ENCODE data around the gene UBE2Q2. TPM values are rescaled to one million over a fixed set of nuclear protein-coding genes. Genes with fewer than 3 reads are reported as not detected.
A peak's percentile ranks its signal among the peaks of the same experiment; 100 is the strongest.
"Not testable (repeated sequence)": the region's sequence is repeated elsewhere in the genome, so short reads cannot be mapped to it uniquely, and the experiment has no call there.

UBE2Q2 gene
- total RNA-seq, 1 experiment from 2014 or later = 59.4 TPM

DNA sequence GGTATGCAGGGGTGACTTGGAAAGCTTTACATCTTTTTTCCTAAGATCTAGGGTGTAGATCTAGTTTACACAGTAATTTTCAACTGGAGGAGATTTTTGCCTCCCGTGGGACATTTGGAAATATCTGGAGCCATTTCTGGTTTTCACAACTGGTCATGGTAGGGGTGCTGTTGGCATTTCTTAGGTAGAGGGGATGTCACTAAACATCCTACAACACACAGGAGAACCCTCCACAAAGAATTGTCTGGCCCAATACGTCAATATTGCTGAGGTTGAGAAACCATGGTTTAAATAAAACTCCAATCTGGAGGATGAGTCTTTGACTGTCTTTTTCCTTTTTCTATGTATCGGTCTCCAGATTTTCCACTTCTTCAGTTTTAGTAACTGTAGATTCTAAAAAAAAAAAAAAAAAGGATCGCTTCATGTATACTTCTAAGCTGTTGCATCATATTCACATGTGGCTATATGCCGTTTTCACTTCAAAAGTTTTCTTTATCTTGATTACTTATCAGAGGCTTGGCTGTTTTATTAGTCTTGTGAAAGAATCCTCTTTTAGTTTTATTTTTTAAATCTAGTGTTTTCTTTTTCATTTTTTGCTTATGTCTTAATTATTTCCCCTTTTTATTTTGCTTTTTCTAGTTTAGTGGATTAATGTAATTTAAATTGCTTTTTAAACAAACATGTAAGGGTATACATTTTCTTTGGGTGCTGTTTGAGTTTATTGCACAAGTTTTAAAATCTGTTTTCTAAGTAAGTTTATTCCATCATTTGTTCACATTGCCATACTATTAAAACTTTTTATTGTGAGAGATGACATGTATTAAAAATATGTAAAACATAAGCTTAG is 21.2 kb downstream of the UBE2Q2 start:
- DNase-seq (ENCODE audit: low read depth) = no peak

DNA sequence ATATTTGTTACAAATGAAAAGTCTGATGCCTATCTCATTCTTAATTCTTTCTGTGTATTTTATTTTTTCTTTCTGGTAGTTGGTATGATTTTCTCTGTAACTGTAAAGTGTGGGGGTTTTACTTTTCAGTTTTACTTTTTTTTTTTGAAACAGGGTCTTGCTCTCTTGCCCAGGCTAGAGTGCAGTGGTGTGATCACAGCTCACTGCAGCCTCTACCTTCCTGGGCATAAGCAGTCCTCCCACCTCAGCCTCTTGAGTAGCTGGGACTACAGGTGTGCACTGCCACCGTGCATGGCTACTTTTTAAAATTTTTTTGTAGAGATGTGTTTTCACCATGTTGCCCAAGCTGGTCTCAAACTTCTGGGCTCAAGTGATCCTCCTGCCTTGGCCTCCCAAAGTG is 22.8 kb downstream of the UBE2Q2 start:
- not testable (repeated sequence) for DNase-seq (ENCODE audit: low read depth)

DNA sequence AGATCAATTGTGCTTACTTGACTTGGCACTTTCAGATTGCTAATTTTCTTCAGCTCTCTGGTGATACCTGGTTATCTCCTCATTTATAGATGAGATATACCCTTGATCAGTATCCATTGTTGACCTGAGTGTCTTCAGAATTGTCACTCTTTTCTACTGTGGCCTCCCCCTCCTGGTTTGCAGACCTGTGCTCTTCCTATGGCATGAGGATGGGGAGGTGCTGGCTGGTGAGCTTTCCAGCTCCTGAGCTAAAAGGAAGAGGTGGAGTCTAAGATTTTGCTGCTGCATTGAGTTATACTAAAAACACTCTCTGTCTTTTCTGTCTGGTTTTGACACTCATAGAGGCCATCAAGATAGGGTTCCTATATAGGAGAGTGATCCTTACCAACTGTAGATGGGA is 23.7 kb downstream of the UBE2Q2 start:
- no peak for DNase-seq (ENCODE audit: low read depth)

DNA sequence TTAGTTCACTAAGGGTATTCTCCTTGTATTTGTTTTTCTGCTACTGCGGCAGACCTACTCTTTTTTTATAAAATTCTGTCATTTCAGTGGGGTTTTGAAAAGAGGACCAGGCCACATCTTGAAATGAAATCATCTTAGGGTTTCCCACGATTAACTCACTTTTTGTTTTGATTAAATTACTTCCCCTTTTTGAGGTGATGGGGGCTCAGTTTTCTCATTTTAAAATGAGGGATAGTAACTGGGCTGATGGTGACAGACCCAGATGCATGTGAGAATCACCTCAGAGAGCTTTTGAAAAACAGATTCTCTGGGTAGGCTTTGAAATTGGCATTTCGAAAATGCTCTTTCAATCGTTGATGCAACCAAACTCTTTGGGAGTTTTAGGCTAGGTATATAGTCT is 24.2 kb downstream of the UBE2Q2 start:
- DNase-seq (ENCODE audit: low read depth) = no peak

DNA sequence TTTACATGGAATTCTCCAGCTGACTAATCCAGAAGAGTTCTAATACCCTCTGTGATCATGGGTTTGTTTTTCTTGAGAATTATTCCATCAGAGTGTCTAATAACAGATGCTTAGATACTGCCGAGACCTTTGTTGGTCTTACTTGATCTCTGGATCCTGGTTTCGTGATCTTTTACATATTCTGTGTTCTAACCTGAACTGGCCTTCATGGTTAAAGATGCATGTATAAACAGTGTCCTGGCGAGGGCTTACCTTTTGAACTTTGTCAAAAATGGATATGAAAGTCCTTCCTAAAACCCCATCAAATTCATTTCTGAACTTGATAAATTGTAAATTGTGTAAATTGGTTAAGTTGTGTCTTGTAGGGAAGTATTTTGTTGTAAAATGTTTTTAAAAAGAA is 24.8 kb downstream of the UBE2Q2 start:
- DNase-seq (ENCODE audit: low read depth) = no peak

DNA sequence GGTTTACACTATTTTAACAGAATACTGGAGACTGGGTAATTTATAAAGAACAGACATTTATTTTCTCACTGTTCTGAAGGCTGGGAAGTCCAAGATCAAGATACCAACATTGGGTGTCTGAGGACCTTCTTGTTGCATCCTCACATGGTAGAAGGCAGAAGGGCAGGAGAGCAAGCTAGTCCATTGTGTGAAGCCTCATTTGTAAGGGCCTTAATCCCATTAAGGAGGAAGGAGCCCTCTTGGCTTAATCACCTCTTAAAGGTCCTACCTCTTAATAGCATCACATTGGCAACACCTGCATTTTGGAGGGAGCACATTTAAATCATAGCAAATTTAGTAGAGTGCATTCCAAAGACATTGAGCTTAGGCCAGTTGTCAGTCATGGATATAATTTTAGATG is 26.2 kb downstream of the UBE2Q2 start:
- DNase-seq (ENCODE audit: low read depth) = no peak

DNA sequence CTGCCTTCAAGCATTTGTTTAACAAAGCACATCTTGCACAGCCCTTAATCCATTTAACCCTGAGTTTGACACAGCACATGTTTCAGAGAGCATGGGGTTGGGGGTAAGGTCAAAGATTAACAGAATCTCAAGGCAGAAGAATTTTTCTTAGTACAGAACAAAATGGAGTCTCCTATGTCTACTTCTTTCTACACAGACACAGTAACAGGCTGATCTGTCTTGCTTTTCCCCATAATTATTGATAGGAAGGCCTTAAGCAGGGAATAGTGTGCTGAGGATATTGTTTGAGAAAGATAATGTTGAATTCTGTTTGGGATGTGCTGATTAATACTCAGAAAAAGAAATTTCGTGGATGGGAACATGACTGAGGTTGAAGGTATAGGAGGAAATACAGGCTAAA is 28.3 kb downstream of the UBE2Q2 start:
- DNase-seq (ENCODE audit: low read depth) = not testable (repeated sequence)

DNA sequence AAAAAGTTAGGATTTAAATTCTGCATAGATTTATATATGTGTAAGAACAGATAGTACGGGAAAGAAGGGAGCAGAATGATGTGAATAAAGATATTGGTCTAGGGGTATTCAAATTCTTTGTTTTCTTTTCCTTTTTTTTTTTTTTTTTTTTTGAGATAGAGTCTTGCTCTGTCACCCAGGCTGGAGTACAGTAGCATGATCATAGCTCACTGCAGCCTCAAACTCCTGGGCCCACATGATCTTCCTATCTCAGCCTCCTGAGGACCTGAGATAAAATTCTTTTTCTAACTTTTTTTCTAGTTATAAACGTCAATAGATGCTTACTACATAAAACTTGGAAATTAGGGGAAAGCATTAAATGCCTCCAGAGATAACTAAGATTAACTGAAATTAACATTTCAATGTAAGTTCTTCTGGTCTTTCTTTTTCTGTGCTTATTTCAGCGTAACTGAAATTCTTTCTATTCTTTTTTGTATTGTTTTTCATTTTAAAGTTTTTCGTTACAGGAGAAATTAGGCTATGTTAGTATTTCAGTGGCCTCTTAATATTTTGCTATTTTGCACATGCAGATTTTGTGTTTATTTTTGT is 29.2 kb downstream of the UBE2Q2 start:
- DNase-seq (ENCODE audit: low read depth) = no peak

DNA sequence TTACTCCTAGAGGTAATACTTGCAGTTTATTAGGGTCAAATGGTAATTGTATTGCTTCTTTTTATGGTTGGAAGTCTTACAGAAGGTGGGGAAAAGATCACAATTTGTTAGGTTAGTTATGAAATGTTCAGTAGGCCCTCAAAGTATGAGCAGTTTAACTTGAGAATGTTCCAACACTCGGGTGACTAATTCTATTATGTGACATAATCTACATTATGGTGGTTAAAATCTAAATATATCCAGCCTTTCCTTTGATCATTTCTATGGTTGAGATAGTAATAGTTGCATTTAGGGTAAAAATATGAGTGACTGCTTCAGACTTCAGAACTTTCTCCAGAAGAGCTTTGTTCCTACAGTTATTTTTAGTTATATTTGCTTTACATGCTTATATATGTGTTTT is 40.8 kb downstream of the UBE2Q2 start:
- peak; percentile 46 for DNase-seq (ENCODE audit: low read depth)

DNA sequence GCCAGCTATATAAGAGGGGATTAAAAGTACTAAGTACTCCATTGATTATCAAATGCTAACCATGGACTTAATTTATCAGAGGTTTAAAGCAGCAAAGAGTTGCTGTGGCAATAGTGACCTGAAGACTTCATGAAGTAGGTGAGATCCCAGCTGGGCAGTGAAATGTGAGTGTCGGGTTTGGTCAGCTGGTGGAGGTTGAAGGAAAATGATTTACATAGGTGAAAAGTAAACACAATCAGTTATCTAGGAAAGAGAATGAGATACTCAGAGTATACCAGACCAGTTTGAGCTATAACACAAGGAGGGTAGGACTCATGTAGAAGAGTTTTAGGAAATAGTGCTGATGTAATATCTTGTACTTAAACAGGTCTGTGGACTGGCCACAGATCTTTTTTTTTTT is 43.9 kb downstream of the UBE2Q2 start:
- DNase-seq (ENCODE audit: low read depth) = no peak

DNA sequence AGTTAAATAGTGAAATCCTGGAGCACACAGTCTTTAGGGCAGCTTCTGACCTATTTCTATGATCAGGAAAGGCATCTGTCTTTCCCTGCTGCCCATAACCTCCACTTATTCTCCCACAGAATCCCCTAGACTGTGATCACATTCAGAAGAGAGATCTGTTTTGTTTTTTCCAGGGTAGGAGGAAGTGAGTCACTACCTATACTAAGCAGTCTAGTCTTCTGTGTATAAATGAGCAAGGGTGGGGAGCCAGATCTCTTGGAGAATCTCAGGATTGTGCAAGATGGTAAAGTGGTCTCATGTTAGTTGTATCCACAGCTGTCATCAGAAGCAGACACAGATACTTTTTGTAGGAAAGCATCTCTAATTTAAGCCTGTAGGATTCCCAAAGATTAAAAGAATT is 48.6 kb downstream of the UBE2Q2 start:
- peak; percentile 94 for DNase-seq (ENCODE audit: low read depth)

DNA sequence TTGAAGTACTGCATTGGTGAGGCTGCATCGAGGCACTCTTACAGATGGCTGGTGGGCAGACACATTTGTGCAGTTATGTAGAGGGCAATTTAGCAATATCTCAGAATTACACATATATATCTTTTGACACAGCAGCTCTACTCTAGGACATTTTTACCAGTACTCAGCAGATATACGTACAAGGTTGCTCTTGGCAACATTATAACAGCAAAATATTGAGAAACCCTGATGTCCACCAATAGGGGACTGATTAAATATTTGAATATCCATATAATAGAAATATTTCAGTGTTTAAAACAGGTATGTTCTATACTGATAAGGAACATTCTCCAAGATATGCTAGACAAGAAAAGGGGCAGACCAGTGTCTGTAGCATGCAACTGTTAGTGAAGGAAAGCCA is 52.5 kb downstream of the UBE2Q2 start:
- no peak for DNase-seq (ENCODE audit: low read depth)

DNA sequence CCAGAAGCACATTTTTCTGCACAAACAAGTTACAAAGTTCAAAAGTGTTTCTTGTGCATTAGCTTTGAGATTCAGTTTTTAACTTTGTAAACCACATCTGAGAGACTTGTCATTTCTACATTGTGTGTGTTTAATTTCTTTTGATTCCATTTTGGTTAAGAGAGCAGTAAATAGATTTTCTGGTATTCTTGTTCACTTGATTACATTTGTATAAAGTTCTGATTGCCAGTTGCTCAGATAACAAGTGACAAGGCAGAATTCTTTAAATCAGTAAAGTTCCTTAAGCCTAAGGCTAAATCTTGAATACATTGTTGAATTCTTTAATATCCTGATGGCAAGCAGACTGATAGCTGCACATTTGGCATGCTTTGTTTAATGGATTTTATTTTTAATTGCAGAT is 57.3 kb downstream of the UBE2Q2 start:
- no peak for DNase-seq (ENCODE audit: low read depth)

DNA sequence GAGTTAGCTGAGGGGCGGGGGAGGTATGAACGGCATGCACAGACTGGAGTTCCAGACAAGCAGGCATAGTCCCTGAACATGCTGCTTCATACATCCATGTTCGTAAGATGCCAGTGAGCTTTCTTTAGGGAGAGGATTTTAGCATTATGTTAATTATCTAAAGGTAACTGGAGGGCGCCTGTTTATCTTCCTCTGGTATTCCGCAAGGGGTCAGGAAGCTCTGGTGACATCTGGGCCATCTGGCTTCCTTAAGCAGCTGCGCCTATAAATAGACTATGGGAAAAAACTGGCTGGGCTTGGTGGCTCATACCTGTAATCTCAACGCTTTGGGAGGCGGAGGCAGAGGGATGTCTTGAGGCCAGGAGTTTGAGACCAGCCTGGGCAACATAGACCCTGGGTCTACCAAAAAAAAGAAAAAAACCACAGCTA is 58.9 kb downstream of the UBE2Q2 start:
- no peak for DNase-seq (ENCODE audit: low read depth)

DNA sequence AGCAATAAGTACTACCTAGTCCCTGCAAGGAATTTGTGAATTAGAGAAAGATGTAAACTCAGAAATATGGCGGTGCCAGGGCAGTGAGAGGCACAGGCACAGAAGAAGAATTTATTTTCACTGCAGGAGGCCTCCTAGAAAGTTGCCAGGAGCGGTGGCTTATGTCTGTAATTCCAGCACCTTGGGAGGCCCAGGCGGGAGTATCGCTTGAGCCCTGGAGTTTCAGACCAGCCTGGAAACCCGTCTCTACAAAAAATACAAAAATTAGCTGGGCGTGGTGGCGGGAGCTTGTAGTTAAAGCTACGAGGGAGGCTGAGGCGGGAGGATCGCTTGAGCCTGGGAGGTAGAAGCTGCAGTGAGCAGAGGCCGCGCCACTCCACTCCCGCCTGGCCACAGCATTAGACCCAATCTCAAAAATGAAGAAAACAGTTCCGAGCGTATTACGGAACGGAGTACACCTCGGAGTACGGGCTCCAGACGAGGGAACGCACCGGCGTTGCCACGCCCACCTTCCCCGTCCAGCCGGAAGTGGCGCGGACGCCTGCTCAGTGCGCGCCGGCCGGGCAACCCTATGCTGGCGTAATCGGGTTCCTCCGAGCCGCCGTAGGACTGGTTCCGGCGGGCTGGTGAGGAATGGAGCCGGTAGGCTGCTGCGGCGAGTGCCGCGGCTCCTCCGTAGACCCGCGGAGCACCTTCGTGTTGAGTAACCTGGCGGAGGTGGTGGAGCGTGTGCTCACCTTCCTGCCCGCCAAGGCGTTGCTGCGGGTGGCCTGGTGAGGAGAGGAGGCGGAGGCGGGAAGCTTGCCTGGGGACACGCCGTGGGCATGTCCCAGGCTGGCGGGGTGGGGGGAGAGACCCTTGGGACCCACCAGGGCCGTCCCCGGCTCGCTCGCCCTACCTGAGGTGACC is 60.3 kb downstream of the UBE2Q2 start, which contains the start of gene FBXO22:
TSS of gene FBXO22 (plus strand) at position 548 of the 909 bp plus-strand sequence. CDS start at position 634, 86 bp downstream.
- DNase-seq (ENCODE audit: low read depth) = peak; percentile 85

DNA sequence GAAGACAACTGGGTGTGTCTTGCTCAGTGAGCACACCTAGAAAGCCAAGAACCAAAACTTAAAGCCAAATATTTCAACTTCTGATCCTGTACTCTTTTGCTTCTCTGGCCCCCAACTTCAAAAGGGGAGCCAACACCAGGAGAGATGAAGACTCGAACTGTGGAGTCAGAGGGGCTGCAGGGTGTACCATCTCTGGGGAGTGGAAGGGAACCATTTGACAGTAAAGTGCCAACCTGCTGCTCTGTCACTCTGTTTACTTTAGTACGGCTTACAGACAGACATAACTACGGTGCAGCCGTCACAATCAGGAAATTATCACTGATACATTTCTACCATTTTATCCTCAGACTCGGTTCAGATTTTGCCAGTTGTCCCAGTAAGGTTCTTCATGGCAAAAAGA is 62.0 kb downstream of the UBE2Q2 start:
- no peak for DNase-seq (ENCODE audit: low read depth)

DNA sequence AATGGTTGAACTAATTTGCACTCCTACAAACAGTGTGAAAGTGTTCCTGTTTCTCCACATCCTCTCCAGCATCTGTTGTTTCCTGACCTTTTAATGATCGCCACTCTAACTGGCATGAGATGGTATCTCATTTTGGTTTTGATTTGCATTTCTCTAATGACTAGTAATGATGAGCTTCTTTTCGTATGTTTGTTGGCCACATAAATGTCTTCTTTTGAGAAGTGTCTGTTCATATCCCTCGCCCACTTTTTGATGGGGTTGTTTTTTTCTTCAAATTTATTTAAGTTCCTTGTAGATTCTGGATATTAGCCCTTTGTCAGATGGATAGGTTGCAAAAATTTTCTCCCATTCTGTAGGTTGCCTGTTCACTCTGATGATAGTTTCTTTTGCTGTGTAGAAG is 67.1 kb downstream of the UBE2Q2 start:
- DNase-seq (ENCODE audit: low read depth) = not testable (repeated sequence)

DNA sequence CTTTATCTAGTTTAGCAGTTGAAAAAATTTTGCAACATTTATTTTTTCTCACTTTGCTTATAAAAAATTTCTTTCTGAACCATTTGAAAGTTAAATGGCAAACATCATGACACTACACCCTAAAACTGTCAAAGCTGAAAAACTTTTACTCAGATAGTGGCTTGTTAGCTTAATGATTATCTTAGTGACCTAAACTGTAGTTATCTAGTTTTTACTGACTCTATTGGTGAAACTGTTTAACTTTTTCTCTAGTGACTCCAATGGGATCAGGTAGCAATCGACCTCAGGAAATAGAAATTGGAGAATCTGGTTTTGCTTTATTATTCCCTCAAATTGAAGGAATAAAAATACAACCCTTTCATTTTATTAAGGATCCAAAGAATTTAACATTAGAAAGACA is 73.7 kb downstream of the UBE2Q2 start:
- DNase-seq (ENCODE audit: low read depth) = no peak

DNA sequence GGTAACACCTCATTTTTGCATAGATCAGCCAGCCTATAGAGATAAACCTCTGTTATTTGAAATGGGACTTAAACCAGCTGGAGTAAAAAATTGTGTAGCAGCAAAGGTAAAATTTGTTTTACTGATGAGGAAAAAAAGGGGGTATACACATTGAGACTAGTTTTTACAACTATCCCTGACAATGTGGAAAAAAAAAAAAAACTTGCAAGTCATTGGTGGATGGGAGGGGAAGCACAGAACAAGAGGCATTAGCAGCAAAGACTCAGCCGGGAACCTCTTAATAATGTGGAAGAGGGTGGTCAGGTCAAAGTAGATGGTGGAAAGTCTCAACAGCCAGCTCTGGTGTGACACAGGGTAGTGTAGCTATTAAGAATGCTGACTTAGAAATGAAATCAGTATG is 74.9 kb downstream of the UBE2Q2 start:
- DNase-seq (ENCODE audit: low read depth) = no peak

DNA sequence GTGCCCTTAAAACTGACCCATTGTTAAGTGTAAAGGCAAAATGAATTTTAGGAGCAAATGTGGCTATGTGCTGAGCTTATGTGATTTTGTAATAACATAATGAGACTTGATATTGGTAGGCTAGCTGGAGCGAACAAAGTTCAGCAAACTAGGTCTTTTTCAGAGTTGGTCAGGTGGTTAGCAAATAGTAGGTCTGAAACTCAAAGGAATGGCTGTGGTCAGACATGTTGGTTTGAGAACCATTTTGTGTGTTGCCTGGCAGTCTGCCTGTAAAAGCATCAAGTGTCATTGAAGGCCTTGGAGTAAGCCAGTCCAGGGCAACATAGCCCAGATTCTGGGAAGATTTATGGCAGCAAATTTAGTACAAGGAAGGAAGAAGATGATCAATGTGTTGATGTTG is 76.8 kb downstream of the UBE2Q2 start:
- DNase-seq (ENCODE audit: low read depth) = peak; percentile 24

DNA sequence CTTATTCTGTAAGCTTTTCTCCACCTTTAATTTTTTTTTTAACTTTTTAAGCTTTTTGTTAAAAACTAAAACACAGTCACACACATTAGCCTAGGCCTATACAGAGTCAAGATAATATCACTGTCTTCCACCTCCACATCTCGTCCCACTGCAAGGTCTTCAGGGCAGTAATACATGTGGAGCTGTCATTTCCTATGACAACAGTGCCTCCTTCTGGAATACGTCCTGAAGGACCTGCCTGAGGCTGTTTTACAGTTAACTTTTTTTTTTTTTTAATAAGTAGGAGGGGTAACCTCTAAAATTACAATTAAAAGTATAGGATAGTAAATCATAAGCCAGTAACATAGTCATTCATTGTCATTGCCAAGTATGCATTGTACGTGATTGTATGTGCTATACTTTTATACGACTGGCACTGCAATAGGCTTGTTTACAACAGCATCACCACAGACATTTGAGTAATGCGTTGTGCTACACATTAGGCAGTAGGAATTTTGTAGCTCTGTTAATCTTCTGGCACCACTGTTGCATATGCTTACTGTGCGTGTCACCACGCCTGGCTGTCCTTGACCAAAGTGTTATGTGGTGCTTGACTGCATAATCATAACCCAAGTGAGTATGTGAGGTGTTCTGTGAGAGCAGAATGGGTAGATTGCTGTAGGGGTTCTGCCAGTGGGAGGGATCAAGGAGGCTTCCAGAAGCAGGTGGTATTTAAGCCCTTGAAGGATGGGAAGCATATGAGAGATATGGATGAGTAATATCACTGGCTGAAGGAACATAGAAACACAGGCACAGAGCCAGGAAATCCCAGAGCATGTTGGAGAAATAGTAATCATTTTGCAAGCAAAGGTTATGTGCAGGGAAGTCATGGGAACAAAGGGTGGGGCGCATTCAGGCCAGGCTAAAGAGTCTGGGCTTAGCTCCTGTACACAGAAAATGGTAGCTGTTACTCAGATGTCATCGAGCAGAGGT is 78.8 kb downstream of the UBE2Q2 start:
- peak; percentile 93 for DNase-seq (ENCODE audit: low read depth)
